ENCODE measurements around the gene HOXD9. TPM values are rescaled to one million over a fixed set of nuclear protein-coding genes. Genes with fewer than 3 reads are reported as not detected.

The HOXD9 gene
- total RNA-seq, 1 experiment from 2014 or later, result 4.4 TPM

DNA sequence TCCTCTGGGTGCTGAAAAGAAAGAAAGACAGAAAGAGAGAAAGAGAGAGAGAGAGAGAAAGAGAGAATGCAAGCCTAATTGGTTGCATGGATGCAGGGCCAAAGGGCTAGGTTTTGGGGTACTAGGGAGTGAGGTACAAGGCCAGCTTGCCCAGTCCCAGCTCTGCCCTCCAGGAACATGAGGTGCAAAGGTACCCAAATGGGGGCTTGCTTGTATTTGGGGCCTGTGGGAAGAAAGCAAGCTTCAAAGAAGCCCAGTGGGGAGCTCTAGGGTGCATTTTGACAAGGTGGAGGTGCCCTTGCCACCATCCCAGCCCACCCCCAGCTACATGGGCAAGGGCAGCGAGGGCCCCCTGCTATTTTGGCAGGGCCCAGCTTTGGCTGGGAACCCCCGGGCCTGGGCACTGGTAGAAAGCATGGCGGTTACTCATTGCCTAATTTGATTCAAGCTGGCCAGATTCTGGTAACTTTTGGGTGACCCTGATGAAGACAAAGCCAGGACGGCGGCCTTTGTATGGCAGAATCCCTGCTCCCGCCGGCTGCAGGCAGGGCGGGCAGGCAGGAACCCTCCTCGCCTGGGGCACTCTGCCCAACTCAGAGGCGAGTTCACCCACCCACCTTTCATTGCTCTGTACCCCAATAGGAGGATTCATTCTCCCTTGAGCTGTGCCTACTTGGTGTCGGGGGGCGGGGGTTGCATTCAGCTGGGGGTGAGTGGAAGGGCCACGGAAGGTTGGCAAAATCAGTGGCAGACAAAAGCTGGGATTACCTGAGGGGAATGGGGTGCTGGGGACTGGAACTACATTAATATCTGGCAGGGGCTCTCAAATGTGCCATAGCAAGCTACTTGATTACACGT, 28.3 kb downstream of the HOXD9 start:
- no peaks in the 10 kb centered on the region for H3K4me1 ChIP-seq
- no peaks in the 10 kb centered on the region for H3K9me3 ChIP-seq (replicated peaks)
- H3K27me3 ChIP-seq, result no peaks in the 10 kb centered on the region
- no peak overlapping the region for H3K4me3 ChIP-seq
- DNase-seq, result no peak
- H3K27ac ChIP-seq, result no peak overlapping the region
- H3K36me3 ChIP-seq, result no peaks in the 10 kb centered on the region

DNA sequence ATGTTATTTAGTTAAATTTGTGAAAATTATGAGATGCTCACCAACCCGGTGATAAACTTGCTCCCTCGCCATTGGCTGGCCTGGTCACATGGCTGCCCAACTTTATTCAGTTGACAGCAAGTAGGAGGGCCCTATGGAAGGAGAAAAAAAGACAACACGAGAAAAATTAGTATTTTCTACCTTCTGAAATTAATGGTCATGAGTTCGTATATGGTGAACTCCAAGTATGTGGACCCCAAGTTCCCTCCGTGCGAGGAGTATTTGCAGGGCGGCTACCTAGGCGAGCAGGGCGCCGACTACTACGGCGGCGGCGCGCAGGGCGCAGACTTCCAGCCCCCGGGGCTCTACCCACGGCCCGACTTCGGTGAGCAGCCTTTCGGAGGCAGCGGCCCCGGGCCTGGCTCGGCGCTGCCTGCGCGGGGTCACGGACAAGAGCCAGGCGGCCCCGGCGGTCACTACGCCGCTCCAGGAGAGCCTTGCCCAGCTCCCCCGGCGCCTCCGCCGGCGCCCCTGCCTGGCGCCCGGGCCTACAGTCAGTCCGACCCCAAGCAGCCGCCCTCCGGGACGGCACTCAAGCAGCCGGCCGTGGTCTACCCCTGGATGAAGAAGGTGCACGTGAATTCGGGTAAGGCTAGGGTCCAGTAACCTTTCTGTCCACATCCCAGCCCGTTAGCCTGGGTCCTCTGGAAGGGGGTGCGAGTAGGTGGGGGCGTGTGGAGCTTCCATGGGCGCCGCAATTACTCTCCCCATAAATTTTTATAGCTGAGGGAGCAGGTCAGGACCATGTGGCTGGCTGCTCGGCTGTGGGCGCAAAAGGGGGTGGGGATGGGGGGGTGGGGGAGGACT, 29.1 kb downstream of the HOXD9 start, which contains the start of gene HOXD4:
TSS of gene HOXD4 (plus strand) at position 109 of the 846 bp plus-strand sequence. CDS start at position 193, 84 bp downstream.
- Histone ChIP-seq H3K9me3 (replicated peaks) (no peaks in the 10 kb centered on the region), H3K27me3 (no peaks in the 10 kb centered on the region), H3K4me3 (no peak within 1 kb of the TSS), H3K4me1 (no peaks in the 10 kb centered on the region), H3K27ac (no peak within 1 kb of the TSS), H3K36me3 (no peaks in the 10 kb centered on the region)
- no peak for DNase-seq

DNA sequence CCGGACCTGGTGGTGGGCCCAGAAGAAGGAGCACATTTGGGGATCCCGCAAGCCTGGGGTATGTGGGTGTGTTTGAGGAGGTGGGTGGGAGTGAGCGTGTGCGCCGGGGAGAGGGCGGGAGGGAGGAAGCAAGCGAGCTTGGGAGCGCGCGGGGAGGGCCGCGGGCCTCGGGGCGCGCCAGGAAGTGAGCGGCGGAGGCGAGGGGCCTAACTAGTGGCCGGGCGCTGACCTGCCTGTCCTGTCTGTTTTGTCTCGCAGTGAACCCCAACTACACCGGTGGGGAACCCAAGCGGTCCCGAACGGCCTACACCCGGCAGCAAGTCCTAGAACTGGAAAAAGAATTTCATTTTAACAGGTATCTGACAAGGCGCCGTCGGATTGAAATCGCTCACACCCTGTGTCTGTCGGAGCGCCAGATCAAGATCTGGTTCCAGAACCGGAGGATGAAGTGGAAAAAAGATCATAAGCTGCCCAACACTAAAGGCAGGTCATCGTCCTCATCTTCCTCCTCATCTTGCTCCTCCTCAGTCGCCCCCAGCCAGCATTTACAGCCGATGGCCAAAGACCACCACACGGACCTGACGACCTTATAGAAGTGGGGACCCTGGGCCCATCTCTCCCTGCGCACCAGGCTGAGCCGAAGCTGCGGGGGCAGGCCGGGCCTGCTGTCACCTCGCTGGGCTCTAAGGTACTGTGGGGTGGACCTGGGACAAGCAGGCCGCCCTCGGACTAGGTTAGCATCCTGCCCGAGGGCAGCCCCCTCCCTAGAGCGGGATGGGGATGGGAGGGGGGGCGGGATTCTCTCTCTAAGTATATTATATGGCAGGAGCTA, 30.0 kb downstream of the HOXD9 start:
- no peaks in the 10 kb centered on the region for H3K36me3 ChIP-seq
- no peak for DNase-seq

DNA sequence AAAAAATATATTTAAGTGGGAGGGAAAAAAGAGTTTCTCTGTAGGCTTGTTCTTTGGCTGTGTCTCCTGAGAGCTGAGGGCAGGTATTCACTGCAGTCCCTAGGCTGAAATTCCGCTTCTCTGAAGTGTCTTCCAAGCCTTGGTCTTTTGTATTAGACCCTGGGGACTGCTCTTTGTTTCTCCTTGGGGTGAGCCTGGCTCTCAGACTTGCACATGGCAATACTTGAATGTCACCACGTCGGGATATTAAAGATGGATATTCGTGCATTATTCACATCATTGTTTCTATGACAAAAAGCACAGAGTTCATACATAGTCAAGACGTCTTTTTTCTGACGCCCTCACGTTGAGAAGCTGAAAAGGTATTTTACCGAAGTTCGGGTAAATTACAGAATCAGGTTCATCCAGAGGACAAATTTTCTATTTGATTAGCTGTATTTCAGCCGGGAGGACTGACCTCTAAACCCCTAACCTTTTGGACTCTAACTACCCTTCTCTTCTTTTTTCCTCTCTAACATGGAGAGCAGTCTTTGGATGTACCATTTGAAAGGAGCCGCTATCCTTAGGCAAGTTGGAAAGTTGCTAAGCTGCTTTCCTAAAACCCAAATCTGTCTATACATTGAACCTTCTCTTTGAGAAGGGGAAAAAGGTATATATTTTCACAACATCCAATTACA, 32.2 kb downstream of the HOXD9 start:
- no peak overlapping the region for H3K4me3 ChIP-seq

More for the DNA sequence above, 30.0 kb downstream of the HOXD9 start:
- Histone ChIP-seq H3K4me1 (no peaks in the 10 kb centered on the region), H3K9me3 (replicated peaks) (no peaks in the 10 kb centered on the region), H3K4me3 (no peak overlapping the region), H3K27me3 (no peaks in the 10 kb centered on the region), H3K27ac (no peak overlapping the region)

DNA sequence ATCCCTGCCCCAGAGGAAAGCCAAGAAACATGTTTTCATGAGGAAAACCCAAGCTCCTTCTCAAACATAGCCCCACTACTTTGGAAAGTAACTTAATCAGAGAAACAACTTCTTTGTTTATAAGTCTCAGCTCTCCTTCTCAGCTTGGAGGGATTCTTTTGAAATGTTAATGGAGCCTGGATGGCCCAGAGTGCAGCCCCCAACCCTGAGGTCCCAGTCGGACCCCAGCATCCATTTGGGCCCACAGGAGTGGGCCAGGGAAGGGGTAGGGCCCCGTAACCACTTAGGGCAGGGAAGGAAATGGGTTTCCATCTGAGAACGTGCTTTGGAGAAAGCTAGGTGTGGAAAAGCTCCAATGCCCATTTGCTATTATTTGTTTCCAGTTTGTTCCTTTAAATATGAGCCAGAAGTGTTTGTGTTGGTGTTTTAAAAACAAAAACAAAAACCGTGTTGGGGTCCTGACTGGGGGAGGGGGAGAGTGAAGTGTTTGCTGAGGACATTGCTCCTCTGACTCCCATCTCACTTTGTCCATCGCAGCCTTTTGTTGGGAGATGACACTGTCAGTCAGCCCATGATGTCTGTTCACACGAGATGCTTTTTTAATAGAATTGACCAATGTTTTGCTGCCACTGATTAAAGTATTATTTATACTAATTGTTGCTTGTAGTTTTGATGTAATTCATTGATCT, 33.0 kb downstream of the HOXD9 start:
- H3K4me1 ChIP-seq, result no peaks in the 10 kb centered on the region
- H3K27ac ChIP-seq, result no peak overlapping the region
- H3K4me3 ChIP-seq, result no peak overlapping the region
- H3K27me3 ChIP-seq, result no peaks in the 10 kb centered on the region
- no peak for DNase-seq
- no peaks in the 10 kb centered on the region for H3K9me3 ChIP-seq (replicated peaks)
- H3K36me3 ChIP-seq, result no peaks in the 10 kb centered on the region

More for the DNA sequence above, 32.2 kb downstream of the HOXD9 start:
- Histone ChIP-seq H3K36me3 (no peaks in the 10 kb centered on the region), H3K9me3 (replicated peaks) (no peaks in the 10 kb centered on the region), H3K27me3 (no peaks in the 10 kb centered on the region), H3K4me1 (no peaks in the 10 kb centered on the region), H3K27ac (no peak overlapping the region)
- no peak for DNase-seq

DNA sequence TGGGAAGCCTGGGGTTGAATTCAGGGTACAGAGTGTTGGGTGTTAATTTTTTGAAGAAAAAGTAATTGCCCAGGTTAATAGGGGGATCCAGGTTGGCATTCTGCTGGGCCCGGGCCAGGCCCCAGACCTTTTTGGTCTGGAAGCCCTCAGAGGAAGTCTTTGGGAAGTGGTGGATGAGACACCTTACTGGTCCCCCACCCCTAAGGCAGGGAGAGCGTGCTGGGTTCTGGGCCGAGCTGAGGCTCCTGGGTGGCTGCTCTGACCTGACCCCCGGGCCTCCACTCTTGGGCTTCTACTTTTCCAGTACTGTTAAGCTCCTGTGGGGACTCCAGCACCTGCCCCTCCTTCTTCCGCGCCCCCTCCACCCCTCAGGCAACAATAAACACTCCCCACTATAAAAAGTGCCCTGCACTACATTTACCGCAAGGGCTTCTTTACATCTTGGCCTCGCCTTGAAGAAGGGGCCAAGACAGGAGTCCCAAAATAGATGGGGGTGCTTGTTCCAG, 33.8 kb downstream of the HOXD9 start:
- no peaks in the 10 kb centered on the region for H3K4me1 ChIP-seq
- H3K27ac ChIP-seq, result no peak overlapping the region
- no peaks in the 10 kb centered on the region for H3K9me3 ChIP-seq (replicated peaks)
- H3K36me3 ChIP-seq, result no peaks in the 10 kb centered on the region
- no peak for DNase-seq
- H3K27me3 ChIP-seq, result no peaks in the 10 kb centered on the region
- H3K4me3 ChIP-seq, result no peak overlapping the region

DNA sequence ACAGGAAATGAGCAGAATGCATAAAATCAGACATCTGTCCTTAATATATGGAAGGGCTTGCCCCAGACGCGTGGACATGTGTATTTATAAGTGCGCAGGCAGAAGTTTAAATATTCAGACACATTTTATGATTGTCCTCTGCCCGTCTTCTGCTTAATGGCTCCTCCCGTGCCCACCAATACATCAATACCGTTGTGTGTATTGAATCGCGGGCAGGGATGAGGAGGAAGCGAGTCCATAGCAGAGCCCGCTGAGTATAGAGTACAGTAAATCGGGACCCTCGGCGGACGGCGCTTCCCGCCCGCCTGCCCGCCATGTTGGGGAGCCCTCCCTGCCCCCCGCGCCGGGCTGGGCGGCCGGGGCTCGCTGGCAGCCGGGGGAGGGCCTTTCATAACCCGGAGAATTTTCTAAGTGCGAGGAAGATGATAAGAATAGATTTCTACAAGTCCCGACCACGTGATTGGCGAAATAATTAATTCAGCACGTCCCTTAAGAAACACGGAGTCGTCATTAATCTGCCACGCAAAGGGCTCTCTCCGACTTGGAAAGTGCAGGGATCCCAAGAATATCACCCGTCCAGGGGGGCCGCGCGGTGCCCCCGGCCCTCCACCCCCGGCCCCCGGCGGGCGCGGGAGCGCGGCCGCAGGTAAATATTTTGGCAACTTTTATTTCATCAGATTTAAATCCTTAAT, 34.4 kb downstream of the HOXD9 start, which contains the start of gene HOXD3:
TSS of gene HOXD3 (plus strand) at position 501 of the 692 bp plus-strand sequence. CDS start 11,808 bp downstream, outside the sequence.
- no peaks in the 10 kb centered on the region for H3K36me3 ChIP-seq
- H3K4me1 ChIP-seq, result no peaks in the 10 kb centered on the region
- no peak for DNase-seq
- no peak within 1 kb of the TSS for H3K4me3 ChIP-seq
- no peaks in the 10 kb centered on the region for H3K27me3 ChIP-seq
- H3K27ac ChIP-seq, result no peak within 1 kb of the TSS
- H3K9me3 ChIP-seq (replicated peaks), result no peaks in the 10 kb centered on the region

DNA sequence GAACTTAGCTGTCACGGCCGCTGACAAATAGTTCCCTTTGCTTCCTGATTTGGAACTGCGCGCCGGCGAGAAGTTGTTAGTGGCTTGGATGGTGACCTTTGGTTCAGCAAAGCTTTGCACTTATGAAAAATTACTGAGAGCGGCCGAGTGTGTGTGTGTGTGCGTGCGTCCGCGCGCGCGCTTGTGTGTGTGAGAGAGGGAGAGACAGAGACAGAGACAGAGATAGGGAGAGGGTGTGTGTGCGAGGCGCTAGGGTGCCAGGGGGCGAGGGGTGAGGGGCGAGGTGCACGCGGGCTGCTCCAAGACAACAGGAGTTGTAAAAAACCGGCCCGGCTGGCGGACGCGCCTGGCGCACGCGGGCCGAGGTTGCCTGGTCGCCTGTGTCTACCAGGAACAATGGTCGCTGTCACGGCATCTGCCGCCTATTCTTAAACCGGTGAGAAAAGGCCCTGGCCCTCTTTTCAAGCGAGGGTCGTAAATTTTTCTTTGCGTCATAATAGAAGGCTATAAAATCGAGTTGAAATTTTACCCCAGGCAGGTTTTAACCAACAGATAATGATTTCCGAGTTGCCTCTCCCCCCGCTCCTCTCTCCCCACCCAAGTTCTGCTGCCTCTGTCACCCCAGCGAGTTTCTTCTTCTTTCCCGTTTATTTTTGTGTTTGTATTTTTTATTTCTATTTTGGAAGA, 35.1 kb downstream of the HOXD9 start:
- no peak for DNase-seq
- no peaks in the 10 kb centered on the region for H3K27me3 ChIP-seq
- no peak overlapping the region for H3K27ac ChIP-seq
- H3K4me3 ChIP-seq, result no peak overlapping the region
- H3K9me3 ChIP-seq (replicated peaks), result no peaks in the 10 kb centered on the region
- no peaks in the 10 kb centered on the region for H3K4me1 ChIP-seq
- no peaks in the 10 kb centered on the region for H3K36me3 ChIP-seq

DNA sequence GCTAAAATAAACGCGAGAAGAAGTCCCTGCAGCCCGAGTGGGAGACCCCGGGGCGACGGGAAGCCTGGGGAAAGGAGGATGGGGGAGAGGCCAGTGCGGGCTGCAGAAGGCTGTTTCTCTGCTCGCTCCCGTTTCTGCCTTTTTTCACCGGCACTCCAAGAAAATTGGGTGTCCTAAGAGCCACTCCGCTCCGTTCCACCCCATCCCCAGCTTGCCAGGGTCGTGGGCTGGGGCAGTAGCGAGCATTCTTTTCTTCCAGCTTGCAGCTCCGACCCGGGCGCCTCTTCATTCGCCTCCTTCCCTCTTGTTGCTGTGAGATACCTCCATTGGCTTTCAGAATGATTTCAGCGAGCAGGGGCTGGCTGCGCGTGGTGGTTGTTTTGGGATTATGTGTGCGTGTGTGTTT, 35.7 kb downstream of the HOXD9 start:
- Histone ChIP-seq H3K27ac (no peak overlapping the region), H3K9me3 (replicated peaks) (no peaks in the 10 kb centered on the region), H3K4me1 (no peaks in the 10 kb centered on the region), H3K36me3 (no peaks in the 10 kb centered on the region), H3K27me3 (no peaks in the 10 kb centered on the region), H3K4me3 (no peak overlapping the region)
- no peak for DNase-seq

DNA sequence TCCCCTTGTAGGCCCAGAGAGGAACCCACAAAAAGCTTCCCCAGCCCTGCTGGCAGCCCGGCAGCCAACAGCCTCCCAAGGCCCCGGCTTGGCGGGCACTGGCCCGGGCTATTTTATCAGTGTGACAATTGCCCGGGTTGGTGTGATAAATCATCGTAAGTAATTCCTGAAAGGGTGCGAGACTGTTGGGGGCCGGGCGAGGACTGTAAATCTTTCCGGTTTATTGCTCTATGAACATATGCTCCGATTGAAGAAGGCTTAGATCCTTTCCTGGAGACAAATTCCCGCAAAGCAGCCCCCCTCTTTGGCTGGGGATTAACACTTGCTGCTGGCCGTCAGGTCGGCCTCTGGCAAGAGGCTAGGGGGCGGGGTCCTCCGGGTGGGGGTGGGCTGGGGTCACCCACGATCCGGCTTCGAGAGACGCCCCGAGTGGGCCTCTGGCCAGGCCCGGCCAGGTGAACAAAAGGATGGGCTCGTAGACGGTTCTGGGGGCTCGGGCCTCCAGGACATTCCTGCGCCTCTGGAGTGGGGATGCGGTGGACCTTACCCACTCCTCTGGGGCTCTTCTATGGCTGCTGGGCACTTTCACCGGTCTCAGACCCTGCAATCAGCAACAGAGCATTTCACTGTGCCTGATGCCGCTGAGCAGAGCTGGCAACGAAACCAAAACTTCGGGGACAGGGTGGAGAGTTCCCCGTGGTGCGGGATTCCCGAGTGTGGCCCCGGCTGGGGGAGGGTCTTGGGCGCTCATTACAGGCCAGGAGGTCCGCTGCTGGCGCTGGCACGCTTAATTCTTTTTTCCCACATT, 36.5 kb downstream of the HOXD9 start:
- Histone ChIP-seq H3K27me3 (no peaks in the 10 kb centered on the region), H3K9me3 (replicated peaks) (no peaks in the 10 kb centered on the region), H3K36me3 (no peaks in the 10 kb centered on the region), H3K4me1 (no peaks in the 10 kb centered on the region), H3K27ac (no peak overlapping the region), H3K4me3 (no peak overlapping the region)
- DNase-seq, result no peak

DNA sequence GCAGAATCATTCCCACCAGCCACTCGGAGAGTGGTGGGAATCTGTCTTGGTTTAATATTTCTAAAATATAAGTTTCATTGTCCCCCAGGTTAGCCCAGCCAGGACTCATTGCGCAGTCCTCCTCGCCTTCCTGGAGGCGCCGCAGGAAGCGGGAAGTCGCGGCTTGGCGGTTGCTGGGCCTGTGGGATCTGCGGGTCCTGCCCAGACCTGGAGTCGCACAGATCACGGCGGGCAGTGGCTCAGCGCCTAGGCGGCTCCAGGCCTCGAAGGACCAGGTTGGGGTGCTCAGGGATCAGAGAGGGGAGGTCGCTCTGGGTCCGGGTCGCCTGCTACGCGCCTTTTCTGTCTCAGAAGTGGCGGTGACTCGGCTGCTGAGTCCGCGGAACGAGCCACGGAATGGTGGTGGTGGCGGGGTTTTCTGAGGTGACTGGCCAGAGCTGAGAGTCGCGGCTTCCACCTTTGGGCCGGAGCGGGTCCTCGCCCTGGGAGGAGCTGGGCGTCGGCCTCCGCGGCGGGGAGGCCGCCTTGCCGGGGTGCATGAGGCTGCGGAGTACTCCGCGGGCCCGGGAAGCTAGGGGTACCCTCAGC, 37.2 kb downstream of the HOXD9 start:
- no peak overlapping the region for H3K4me3 ChIP-seq
- no peaks in the 10 kb centered on the region for H3K27me3 ChIP-seq
- H3K9me3 ChIP-seq (replicated peaks), result no peaks in the 10 kb centered on the region
- H3K4me1 ChIP-seq, result no peaks in the 10 kb centered on the region
- H3K27ac ChIP-seq, result no peak overlapping the region
- H3K36me3 ChIP-seq, result no peaks in the 10 kb centered on the region
- DNase-seq, result no peak

Measured in SJCRH30 (cell line).